Parathyroid adenoma (tissue), 2 donors: ENCODE measurements around the gene RAC3.

Experiments used
- H2AFZ ChIP-seq: fragments of 300-600 bp; sonication (generic); one replicate; pipeline ENCODE4 v1.7.0; 2017; ENCODE audit warnings: antibody characterized with exemption, mild to moderate bottlenecking
- H3K27ac ChIP-seq: fragments of 300-600 bp; sonication (generic); one replicate; pipeline ENCODE4 v1.7.0; 2017
- H3K27me3 ChIP-seq: fragments of 300-600 bp; sonication (generic); one replicate; pipeline ENCODE4 v1.7.0; 2017; ENCODE audit warnings: low read length; ENCODE audit not compliant: control insufficient read depth, insufficient read depth
- H3K36me3 ChIP-seq: fragments of 300-600 bp; sonication (generic); one replicate; pipeline ENCODE4 v1.7.0; 2017; ENCODE audit warnings: low read length; ENCODE audit not compliant: control insufficient read depth, insufficient read depth
- H3K4me1 ChIP-seq: fragments of 300-600 bp; sonication (generic); one replicate; pipeline ENCODE4 v1.7.0; 2017; ENCODE audit warnings: control low read depth
- H3K4me2 ChIP-seq: fragments of 300-600 bp; sonication (generic); one replicate; pipeline ENCODE4 v1.7.0; 2017; ENCODE audit warnings: low read length
- H3K4me3 ChIP-seq: fragments of 300-600 bp; sonication (generic); one replicate; pipeline ENCODE4 v1.7.0; 2017; ENCODE audit warnings: low read depth, low read length
- H3K79me2 ChIP-seq: fragments of 300-600 bp; sonication (generic); one replicate; pipeline ENCODE4 v1.7.0; 2017; ENCODE audit warnings: control low read depth
- H3K9ac ChIP-seq: fragments of 300-600 bp; sonication (generic); one replicate; pipeline ENCODE4 v1.7.0; 2017; ENCODE audit warnings: mild to moderate bottlenecking
- H3K9me3 ChIP-seq: fragments of 300-600 bp; sonication (generic); one replicate; pipeline ENCODE4 v1.7.0; 2017; ENCODE audit warnings: low read length; ENCODE audit not compliant: control insufficient read depth
- TF ChIP-seq, protein P1 (sequence below): fragments of 300-600 bp; sonication (generic); IDR thresholded peaks from one replicate; pipeline ENCODE4 v1.7.0; 2017; ENCODE audit warnings: antibody characterized with exemption, mild to moderate bottlenecking
- donor health status: primary hyperparathyroidism.

RAC3 gene

DNA sequence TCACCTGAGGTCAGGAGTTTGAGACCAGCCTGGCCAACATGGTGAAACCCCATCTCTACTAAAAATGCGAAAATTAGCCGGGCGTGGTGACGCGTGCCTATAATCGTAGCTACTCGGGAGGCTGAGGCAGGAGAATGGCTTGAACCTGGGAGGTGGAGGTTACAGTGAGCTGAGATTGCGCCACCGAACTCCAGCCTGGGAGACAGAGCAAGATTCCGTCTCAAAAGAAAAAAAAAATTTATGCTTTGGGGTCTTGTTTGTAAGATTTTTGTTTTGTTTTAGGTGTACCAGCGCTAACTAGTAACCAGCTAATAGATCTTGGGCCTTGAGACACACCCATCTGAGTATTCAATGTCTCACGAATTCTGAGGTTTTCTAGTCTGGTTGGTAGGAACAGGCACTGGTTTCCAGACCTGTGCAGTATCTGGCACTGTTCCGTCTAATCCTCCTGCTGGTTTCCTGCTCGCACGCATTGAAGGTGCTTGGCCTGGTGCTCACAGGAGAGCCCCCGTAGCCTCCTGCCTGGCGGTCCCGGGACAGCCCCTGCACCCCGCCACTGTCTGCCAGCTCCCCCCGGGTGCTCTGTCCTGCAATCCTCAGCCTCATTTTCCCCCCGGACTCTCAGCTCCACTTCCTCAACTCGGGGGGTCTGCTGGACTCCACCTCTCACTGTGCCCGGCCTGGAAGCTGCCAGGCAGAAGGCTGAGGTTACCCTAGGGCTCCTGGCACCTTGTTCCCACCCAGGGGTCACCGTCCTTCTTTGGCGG is 44.7 kb downstream of the RAC3 start:
- TF ChIP-seq, protein P1, sequence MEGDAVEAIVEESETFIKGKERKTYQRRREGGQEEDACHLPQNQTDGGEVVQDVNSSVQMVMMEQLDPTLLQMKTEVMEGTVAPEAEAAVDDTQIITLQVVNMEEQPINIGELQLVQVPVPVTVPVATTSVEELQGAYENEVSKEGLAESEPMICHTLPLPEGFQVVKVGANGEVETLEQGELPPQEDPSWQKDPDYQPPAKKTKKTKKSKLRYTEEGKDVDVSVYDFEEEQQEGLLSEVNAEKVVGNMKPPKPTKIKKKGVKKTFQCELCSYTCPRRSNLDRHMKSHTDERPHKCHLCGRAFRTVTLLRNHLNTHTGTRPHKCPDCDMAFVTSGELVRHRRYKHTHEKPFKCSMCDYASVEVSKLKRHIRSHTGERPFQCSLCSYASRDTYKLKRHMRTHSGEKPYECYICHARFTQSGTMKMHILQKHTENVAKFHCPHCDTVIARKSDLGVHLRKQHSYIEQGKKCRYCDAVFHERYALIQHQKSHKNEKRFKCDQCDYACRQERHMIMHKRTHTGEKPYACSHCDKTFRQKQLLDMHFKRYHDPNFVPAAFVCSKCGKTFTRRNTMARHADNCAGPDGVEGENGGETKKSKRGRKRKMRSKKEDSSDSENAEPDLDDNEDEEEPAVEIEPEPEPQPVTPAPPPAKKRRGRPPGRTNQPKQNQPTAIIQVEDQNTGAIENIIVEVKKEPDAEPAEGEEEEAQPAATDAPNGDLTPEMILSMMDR: no peak
- no peak overlapping the region for H3K27ac ChIP-seq

GRCh38 chr17:82076785-82077591 is 45.5 kb downstream of the RAC3 start:
- H3K36me3 ChIP-seq: no peaks in the 10 kb centered on the region
- no peak overlapping the region for H3K9ac ChIP-seq
- no peak overlapping the region for H2AFZ ChIP-seq
- H3K9me3 ChIP-seq: no peaks in the 10 kb centered on the region
- H3K4me3 ChIP-seq: no peak overlapping the region
- H3K4me2 ChIP-seq: no peak overlapping the region
- no peaks in the 10 kb centered on the region for H3K79me2 ChIP-seq
- H3K27me3 ChIP-seq: no peaks in the 10 kb centered on the region
- no peak overlapping the region for H3K27ac ChIP-seq
- TF ChIP-seq, protein P1: no peak
- H3K4me1 ChIP-seq: no peaks in the 10 kb centered on the region

More for the DNA sequence above, 44.7 kb downstream of the RAC3 start:
- H3K36me3 ChIP-seq: no peaks in the 10 kb centered on the region
- H3K9ac ChIP-seq: no peak overlapping the region
- no peaks in the 10 kb centered on the region for H3K27me3 ChIP-seq
- no peak overlapping the region for H3K4me3 ChIP-seq
- H2AFZ ChIP-seq: no peak overlapping the region
- H3K4me1 ChIP-seq: no peaks in the 10 kb centered on the region
- no peaks in the 10 kb centered on the region for H3K79me2 ChIP-seq
- H3K9me3 ChIP-seq: no peaks in the 10 kb centered on the region
- H3K4me2 ChIP-seq: no peak overlapping the region

DNA sequence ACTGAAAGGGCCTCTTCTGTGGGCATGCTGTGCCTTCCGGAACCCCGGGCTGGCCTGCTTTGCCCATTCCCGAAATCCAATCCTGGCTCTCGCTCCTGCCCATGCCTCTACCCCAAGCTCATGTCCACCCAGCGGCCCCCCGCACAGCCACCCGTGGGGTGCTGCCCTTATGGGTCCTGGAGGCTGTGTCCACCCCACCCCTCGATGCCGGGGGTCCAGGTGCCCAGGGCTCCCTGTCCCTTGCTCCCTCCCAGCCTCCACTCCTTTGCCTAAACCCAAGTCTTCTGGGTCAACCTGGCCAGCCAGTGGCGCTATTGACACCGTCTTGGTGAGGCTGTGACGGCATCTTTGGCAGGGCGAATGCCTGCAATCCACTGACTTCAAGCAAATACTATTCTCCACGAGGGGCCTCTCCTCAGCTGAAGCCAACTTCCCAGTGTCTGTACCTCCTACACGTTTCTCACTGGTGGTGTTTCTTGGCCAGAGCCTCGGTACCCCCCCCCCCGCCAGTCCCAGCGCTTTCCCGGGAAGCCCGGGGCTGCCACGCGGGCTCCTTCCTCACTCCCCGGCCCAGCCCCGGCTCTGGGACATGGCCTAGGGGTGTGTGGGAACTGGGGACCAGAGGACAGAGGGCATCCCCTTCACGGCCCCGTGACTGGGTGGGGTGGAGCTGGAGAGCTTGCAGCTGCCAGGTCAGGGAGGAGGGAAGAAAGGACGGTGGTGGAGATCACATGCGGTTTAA is 46.3 kb downstream of the RAC3 start:
- Histone ChIP-seq H3K4me1 (no peaks in the 10 kb centered on the region), H3K27me3 (no peaks in the 10 kb centered on the region), H3K36me3 (no peaks in the 10 kb centered on the region), H3K9ac (no peak overlapping the region), H3K79me2 (no peaks in the 10 kb centered on the region), H2AFZ (no peak overlapping the region), H3K27ac (no peak overlapping the region), H3K4me3 (no peak overlapping the region), H3K9me3 (no peaks in the 10 kb centered on the region), H3K4me2 (no peak overlapping the region)
- TF ChIP-seq, protein P1: no peak

GRCh38 chr17:82078433-82078832 is 47.0 kb downstream of the RAC3 start:
- TF ChIP-seq, protein P1: no peak

More at GRCh38 chr17:82078433-82078832, 47.0 kb downstream of the RAC3 start:
- Histone ChIP-seq H3K36me3 (no peaks in the 10 kb centered on the region), H3K27ac (no peak overlapping the region), H3K4me3 (no peak overlapping the region), H3K27me3 (no peaks in the 10 kb centered on the region), H3K9me3 (no peaks in the 10 kb centered on the region), H3K79me2 (no peaks in the 10 kb centered on the region), H3K9ac (no peak overlapping the region), H3K4me2 (no peak overlapping the region), H2AFZ (no peak overlapping the region), H3K4me1 (no peaks in the 10 kb centered on the region)
